Progenitor cell of endocrine pancreas (in vitro differentiated cells): ENCODE measurements around the gene ADNP2. TPM values are rescaled to one million over a fixed set of nuclear protein-coding genes. Genes with fewer than 3 reads are reported as not detected.

Source experiments
- DNase-seq: peaks from one replicate; pipeline ENCODE4 v3.0.0; 2021; ENCODE audit warnings: low spot score; ENCODE audit not compliant: unreplicated experiment
- H3K27ac Mint-ChIP-seq: 2 replicates; pipeline ENCODE4 v1.8.0; 2021; ENCODE audit warnings: mild to moderate bottlenecking, moderate library complexity, mixed read lengths
- H3K27me3 Mint-ChIP-seq: 2 replicates; pipeline ENCODE4 v1.8.0; 2021; ENCODE audit warnings: mixed read lengths
- H3K36me3 Mint-ChIP-seq: 2 replicates; pipeline ENCODE4 v1.8.0; 2022; ENCODE audit warnings: mixed read lengths; ENCODE audit not compliant: insufficient read depth
- H3K4me1 Mint-ChIP-seq: 2 replicates; pipeline ENCODE4 v1.8.0; 2021; ENCODE audit warnings: low read depth, mixed read lengths
- H3K4me3 Mint-ChIP-seq: 2 replicates; pipeline ENCODE4 v1.8.0; 2021; ENCODE audit warnings: low read depth, mild to moderate bottlenecking, moderate library complexity, mixed read lengths
- H3K9me3 Mint-ChIP-seq: 2 replicates; pipeline ENCODE4 v1.8.0; 2021; ENCODE audit warnings: low read depth, mixed read lengths
- total RNA-seq: library from RNA; stranded (reverse); gene quantifications from 2 replicates; pipeline ENCODE4 v1.2.1, GENCODE V29; 2021
- TF ChIP-seq, protein P1 (sequence below): fragments of 200-600 bp; sonication (generic); IDR thresholded peaks from one replicate; pipeline ENCODE4 v1.5.0; 2021; ENCODE audit warnings: antibody characterized with exemption, mild to moderate bottlenecking; ENCODE audit not compliant: unreplicated experiment

The ADNP2 gene
- total RNA-seq, 1 donor from 2014 or later: 31.8 TPM

DNA sequence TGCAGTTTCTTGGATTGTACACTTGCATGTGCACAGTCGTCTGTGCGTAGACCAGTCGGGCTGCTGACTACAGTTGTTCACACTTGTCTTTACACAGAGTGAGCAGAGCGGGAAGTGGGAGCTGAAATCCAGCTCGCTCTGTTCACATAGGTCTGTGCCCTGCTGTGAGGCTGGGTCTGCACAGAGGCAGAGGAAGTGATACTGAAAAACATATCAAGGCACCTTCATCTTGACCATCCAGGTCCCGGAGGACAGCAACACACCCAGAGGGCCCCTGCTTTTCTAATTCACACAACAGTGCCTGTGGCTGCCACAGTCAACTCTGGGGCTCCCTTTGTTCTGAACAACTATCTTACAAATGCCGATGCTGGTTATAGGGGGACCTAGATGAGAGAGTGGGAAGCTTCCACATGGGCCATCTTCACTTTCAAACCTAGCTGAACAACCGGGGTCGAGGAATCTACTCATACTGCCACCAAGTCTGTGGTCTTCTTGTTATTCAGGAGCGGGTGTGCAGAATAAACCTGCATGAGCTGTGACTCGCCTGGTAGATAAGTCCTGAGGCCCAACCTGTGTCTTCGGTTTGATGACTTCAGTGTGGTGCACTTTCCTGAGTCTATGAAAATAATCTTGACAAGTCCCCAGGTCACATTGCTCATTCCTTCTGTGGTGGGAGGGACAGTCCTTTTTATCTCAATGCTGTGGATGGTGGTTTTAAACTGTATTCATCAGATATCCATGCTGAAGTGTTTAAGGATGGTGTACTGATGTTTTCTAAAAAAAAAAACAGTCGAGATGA is 3.5 kb upstream of the ADNP2 start:
- Mint-ChIP-seq H3K27me3 (no peaks in the 10 kb centered on the region), H3K4me1 (peaks cover 26% of the 10 kb centered on the region), H3K9me3 (peaks cover 5% of the 10 kb centered on the region), H3K4me3 (no peak overlapping the region), H3K27ac (no peak overlapping the region), H3K36me3 (no peaks in the 10 kb centered on the region)
- TF ChIP-seq, protein P1, sequence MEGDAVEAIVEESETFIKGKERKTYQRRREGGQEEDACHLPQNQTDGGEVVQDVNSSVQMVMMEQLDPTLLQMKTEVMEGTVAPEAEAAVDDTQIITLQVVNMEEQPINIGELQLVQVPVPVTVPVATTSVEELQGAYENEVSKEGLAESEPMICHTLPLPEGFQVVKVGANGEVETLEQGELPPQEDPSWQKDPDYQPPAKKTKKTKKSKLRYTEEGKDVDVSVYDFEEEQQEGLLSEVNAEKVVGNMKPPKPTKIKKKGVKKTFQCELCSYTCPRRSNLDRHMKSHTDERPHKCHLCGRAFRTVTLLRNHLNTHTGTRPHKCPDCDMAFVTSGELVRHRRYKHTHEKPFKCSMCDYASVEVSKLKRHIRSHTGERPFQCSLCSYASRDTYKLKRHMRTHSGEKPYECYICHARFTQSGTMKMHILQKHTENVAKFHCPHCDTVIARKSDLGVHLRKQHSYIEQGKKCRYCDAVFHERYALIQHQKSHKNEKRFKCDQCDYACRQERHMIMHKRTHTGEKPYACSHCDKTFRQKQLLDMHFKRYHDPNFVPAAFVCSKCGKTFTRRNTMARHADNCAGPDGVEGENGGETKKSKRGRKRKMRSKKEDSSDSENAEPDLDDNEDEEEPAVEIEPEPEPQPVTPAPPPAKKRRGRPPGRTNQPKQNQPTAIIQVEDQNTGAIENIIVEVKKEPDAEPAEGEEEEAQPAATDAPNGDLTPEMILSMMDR: no peak
- DNase-seq: no peak

DNA sequence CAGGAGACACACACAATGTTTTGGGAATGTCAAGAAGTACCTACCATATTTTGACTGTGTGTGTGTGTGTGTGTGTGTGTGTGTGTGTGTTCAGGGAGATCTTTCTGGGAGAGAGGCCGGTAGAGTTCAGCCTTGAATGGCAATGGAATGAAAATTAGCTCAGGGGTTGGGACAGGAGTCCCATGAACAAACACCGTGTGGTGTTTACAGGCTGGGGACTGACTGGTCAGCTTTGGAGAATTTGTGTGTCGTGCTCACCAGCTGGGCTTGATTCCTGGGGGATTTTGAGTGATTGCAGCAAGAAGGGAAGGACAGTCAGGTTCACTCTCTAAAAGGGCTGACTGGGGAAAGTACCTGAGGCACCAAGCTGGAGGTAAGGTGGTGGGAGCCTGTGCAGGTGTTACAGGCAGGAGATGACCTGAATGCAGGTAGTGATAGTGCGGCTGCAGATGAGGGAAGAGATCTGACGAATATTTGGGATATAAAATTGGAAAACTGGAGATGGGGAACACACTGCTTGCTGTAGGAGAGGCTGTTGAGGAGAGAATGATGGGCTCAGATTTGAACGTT is 2.5 kb upstream of the ADNP2 start:
- no peaks in the 10 kb centered on the region for H3K9me3 Mint-ChIP-seq
- peak overlapping the region; percentile 13 for H3K4me3 Mint-ChIP-seq
- H3K36me3 Mint-ChIP-seq: no peaks in the 10 kb centered on the region

DNA sequence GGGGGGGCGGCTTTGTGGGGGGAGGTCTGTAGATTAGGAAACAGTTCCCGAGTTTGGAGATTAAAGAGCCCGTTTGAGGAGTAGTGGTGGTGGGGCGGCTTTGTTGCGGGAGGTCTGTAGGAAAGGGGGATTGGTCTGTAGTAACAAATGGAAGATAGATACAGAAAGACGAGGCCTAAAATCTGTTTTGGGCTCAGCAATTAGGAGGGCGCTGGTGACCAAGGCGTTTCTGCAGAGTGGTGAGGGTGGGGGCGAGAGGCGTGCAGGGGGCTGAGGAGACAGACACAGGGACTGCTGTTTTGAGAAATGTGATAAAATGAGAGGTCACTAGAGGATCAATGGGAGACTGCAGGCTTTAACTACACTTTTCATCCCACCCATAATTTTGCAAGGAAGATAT is 1.6 kb upstream of the ADNP2 start:
- TF ChIP-seq, protein P1: no peak
- Mint-ChIP-seq H3K27ac (no peak overlapping the region), H3K27me3 (no peaks in the 10 kb centered on the region), H3K9me3 (no peaks in the 10 kb centered on the region), H3K4me3 (peak overlapping the region; percentile 66), H3K4me1 (peaks cover 28% of the 10 kb centered on the region), H3K36me3 (no peaks in the 10 kb centered on the region)
- no peak for DNase-seq

More for the DNA sequence above, 2.5 kb upstream of the ADNP2 start:
- no peak for DNase-seq
- H3K27me3 Mint-ChIP-seq: no peaks in the 10 kb centered on the region
- TF ChIP-seq, protein P1: no peak
- H3K4me1 Mint-ChIP-seq: peaks cover 28% of the 10 kb centered on the region
- peak overlapping the region; percentile 59 for H3K27ac Mint-ChIP-seq

DNA sequence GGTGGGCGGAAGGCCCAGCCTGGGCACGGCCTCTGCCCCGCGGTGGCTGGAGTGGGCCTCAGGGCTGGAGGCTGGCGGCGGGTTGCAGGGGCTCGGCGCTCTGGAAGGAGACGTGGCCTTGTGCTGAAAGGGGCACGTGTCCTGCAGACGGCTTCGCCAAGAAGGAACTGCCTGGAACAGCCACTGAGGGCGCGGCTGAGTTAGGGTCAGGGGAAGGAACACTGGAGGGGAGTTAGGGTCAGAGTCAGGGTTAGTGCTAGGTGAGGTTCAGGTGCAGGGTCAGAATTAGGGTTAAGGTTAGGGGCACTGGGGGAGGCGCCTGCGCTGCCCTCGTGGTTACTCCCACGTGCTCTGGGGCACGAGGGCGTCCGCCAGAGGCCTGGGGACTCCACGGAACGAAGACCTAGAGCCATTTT is 933 bp upstream of the ADNP2 start:
- Mint-ChIP-seq H3K36me3 (no peaks in the 10 kb centered on the region), H3K9me3 (no peaks in the 10 kb centered on the region), H3K4me3 (peak overlapping the region; percentile 74), H3K27ac (peak overlapping the region; percentile 91), H3K27me3 (no peaks in the 10 kb centered on the region), H3K4me1 (peaks cover 32% of the 10 kb centered on the region)
- no peak for DNase-seq
- TF ChIP-seq, protein P1: no peak

DNA sequence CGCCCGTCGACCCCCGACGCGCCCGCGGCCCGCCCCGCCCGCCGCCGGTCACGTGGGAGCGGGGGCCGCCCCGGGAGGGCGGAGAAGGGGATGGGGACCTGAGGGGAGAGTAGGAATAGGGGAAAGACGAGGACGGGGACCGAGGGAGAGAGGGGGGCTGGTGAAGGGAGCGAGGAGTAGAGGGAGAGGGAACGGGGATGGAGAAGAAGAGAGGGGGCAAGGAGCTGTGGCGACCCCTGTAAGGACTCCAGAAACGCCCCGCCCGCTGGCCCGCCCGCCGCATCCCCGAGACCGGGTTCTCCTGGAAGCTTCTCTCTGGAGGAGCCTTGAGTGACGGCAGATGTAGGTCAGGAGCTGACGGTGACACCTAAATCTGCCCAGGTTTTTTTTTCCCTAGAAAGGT is 615 bp downstream of the ADNP2 start:
- no peaks in the 10 kb centered on the region for H3K36me3 Mint-ChIP-seq
- peak overlapping the region; percentile 82 for H3K4me3 Mint-ChIP-seq
- TF ChIP-seq, protein P1: no peak
- H3K9me3 Mint-ChIP-seq: no peaks in the 10 kb centered on the region
- H3K4me1 Mint-ChIP-seq: peaks cover 24% of the 10 kb centered on the region
- H3K27ac Mint-ChIP-seq: peak overlapping the region; percentile 81
- peak; percentile 15 for DNase-seq
- no peaks in the 10 kb centered on the region for H3K27me3 Mint-ChIP-seq
